Measurements from ENCODE around the gene SPOCK3.

DNA sequence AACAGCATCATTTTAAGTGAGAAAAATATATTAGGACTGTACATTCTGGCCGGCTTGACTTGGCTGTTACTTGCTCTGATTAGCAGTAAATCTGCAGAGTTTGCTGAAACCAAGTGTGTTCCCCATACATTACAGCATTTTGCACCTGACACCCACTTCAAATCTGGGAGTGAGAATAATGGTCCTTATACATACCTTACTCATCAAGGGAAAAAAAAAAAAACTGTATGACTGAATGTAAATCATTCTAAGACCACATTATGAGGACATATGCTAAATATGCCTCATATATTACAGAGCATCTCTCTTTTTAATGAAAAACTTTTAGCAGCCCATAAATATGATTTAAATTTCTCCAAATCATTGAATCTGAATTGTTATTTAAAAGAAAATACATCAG is 406.7 kb downstream of the SPOCK3 start:
- TF ChIP-seq CTCF (IDR thresholded peaks at IDR 0.05) (no peak), POLR2A (IDR thresholded peaks at IDR 0.05) (no peak)
